HEK293 (cell line): ENCODE measurements around the gene CWC22.

ENCODE experiments used
- CTCF ChIA-PET: fragments of 350-600 bp; formaldehyde crosslinking; extraction: SDS; loops from one replicate; lab custom pipeline; 2021; ENCODE audit warnings: antibody characterized with exemption; lab: Yijun Ruan, JAX
- POLR2A ChIA-PET: fragments of 300-600 bp; formaldehyde crosslinking; extraction: SDS; loops from one replicate; lab custom pipeline; 2020; ENCODE audit warnings: antibody characterized with exemption, inconsistent platforms; lab: Yijun Ruan, JAX
- H3K27ac ChIP-seq: fragments of 200-500 bp; sonication (Bioruptor generic); 2 replicates; pipeline ENCODE4 v1.5.1; 2014; ENCODE audit warnings: low read depth, low read length, control low read depth, inconsistent platforms; ENCODE audit errors: extremely low read depth
- H3K36me3 ChIP-seq, 2 experiments: fragments of 200-500 bp in 1 of 2; sonication (Bioruptor generic) in 1 of 2; 1 replicate in 1 of 2; 2 replicates in 1 of 2; pipeline ENCODE4 v1.5.1; 2014 to 2017; ENCODE audit warnings: inconsistent platforms in 2 of 2, low read length in 2 of 2; ENCODE audit not compliant: control insufficient read depth in 2 of 2, insufficient read depth in 1 of 2
- H3K4me1 ChIP-seq: fragments of 200-500 bp; sonication (Bioruptor generic); 2 replicates; pipeline ENCODE4 v1.5.1; 2014; ENCODE audit warnings: mild to moderate bottlenecking, low read length, inconsistent platforms; ENCODE audit not compliant: control insufficient read depth, insufficient read depth
- H3K4me3 ChIP-seq: 2 replicates; pipeline ENCODE4 v1.5.1; 2011; ENCODE audit warnings: low read depth, mild to moderate bottlenecking, control low read depth, low read length, moderate library complexity
- H3K9me3 ChIP-seq: fragments of 200-500 bp; sonication (Bioruptor generic); 2 replicates; pipeline ENCODE4 v1.5.1; 2014; ENCODE audit warnings: low read depth, low read length, inconsistent platforms; ENCODE audit not compliant: control insufficient read depth, insufficient read depth
- BCL6B ChIP-seq: fragments of 450-650 bp; formaldehyde crosslinking; IDR thresholded peaks from 2 replicates; pipeline ENCODE4 v1.5.1; 2017; ENCODE audit warnings: missing biosample characterization, missing genetic modification characterization
- GFI1B ChIP-seq: fragments of 450-650 bp; formaldehyde crosslinking; IDR thresholded peaks from 2 replicates; pipeline ENCODE4 v1.5.1; 2016; ENCODE audit warnings: missing biosample characterization, missing genetic modification characterization
- GLIS2 ChIP-seq: fragments of 450-650 bp; formaldehyde crosslinking; IDR thresholded peaks from 2 replicates; pipeline ENCODE4 v1.5.1; 2016; ENCODE audit warnings: missing biosample characterization, missing genetic modification characterization
- KLF9 ChIP-seq: fragments of 450-650 bp; formaldehyde crosslinking; IDR thresholded peaks from 2 replicates; pipeline ENCODE4 v1.5.1; 2016; ENCODE audit warnings: missing biosample characterization, missing genetic modification characterization, low read depth
- MEIS1 ChIP-seq: sonication (generic); formaldehyde crosslinking; IDR thresholded peaks from 2 replicates; pipeline ENCODE4 v1.8.1; 2022; ENCODE audit warnings: missing genetic modification reagents, mild to moderate bottlenecking, borderline replicate concordance
- WT1 ChIP-seq: fragments of 450-650 bp; formaldehyde crosslinking; IDR thresholded peaks from 2 replicates; pipeline ENCODE4 v1.5.1; 2016; ENCODE audit warnings: missing biosample characterization, missing genetic modification characterization
- ZBTB21 ChIP-seq: fragments of 450-650 bp; formaldehyde crosslinking; IDR thresholded peaks from 2 replicates; pipeline ENCODE4 v1.5.1; 2017; ENCODE audit warnings: missing biosample characterization, missing genetic modification characterization
- ZBTB6 ChIP-seq: fragments of 450-650 bp; formaldehyde crosslinking; IDR thresholded peaks from 2 replicates; pipeline ENCODE4 v1.5.1; 2017; ENCODE audit warnings: missing biosample characterization, missing genetic modification characterization
- ZNF121 ChIP-seq: fragments of 450-650 bp; formaldehyde crosslinking; IDR thresholded peaks from 2 replicates; pipeline ENCODE4 v1.5.1; 2016; ENCODE audit warnings: missing biosample characterization, missing genetic modification characterization
- ZNF132 ChIP-seq: fragments of 450-650 bp; formaldehyde crosslinking; IDR thresholded peaks from 2 replicates; pipeline ENCODE4 v1.5.1; 2017; ENCODE audit warnings: missing biosample characterization, missing genetic modification characterization, borderline replicate concordance
- ZNF19 ChIP-seq: fragments of 450-650 bp; formaldehyde crosslinking; IDR thresholded peaks from 2 replicates; pipeline ENCODE4; 2016; ENCODE audit warnings: missing biosample characterization, missing genetic modification characterization, low read depth
- ZNF248 ChIP-seq: fragments of 450-650 bp; formaldehyde crosslinking; IDR thresholded peaks from 2 replicates; pipeline ENCODE4 v1.5.1; 2017; ENCODE audit warnings: missing biosample characterization, missing genetic modification characterization
- ZNF335 ChIP-seq: fragments of 450-650 bp; formaldehyde crosslinking; conservative IDR thresholded peaks from 2 replicates; pipeline ENCODE4 v1.5.1; 2016; ENCODE audit warnings: missing biosample characterization, missing genetic modification characterization
- ZNF354C ChIP-seq: fragments of 450-650 bp; formaldehyde crosslinking; IDR thresholded peaks from 2 replicates; pipeline ENCODE4 v1.5.1; 2016; ENCODE audit warnings: missing biosample characterization, missing genetic modification characterization, low read depth, borderline replicate concordance
- ZNF391 ChIP-seq: fragments of 450-650 bp; formaldehyde crosslinking; IDR thresholded peaks from 2 replicates; pipeline ENCODE4 v1.5.1; 2016; ENCODE audit warnings: low read depth, missing biosample characterization, missing genetic modification characterization, borderline replicate concordance
- ZNF404 ChIP-seq: fragments of 450-650 bp; formaldehyde crosslinking; IDR thresholded peaks from 2 replicates; pipeline ENCODE4 v1.5.1; 2017; ENCODE audit warnings: missing biosample characterization, missing genetic modification characterization
- ZNF433 ChIP-seq: fragments of 450-650 bp; formaldehyde crosslinking; IDR thresholded peaks from 2 replicates; pipeline ENCODE4 v1.5.1; 2016; ENCODE audit warnings: missing biosample characterization, missing genetic modification characterization, low read depth
- ZNF473 ChIP-seq: fragments of 450-650 bp; formaldehyde crosslinking; IDR thresholded peaks from 2 replicates; pipeline ENCODE4 v1.5.1; 2017; ENCODE audit warnings: missing biosample characterization, missing genetic modification characterization
- ZNF48 ChIP-seq: fragments of 450-650 bp; formaldehyde crosslinking; IDR thresholded peaks from 2 replicates; pipeline ENCODE4 v1.5.1; 2016; ENCODE audit warnings: missing biosample characterization, missing genetic modification characterization
- ZNF513 ChIP-seq: fragments of 450-650 bp; IDR thresholded peaks from 2 replicates; pipeline ENCODE4 v1.5.1; 2018; ENCODE audit warnings: missing biosample characterization, missing genetic modification characterization
- ZNF544 ChIP-seq: fragments of 450-650 bp; formaldehyde crosslinking; IDR thresholded peaks from 2 replicates; pipeline ENCODE4 v1.5.0; 2017; ENCODE audit warnings: missing biosample characterization, missing genetic modification characterization
- ZNF629 ChIP-seq: fragments of 450-650 bp; formaldehyde crosslinking; IDR thresholded peaks from 2 replicates; pipeline ENCODE4 v1.5.1; 2017; ENCODE audit warnings: missing biosample characterization, missing genetic modification characterization
- ZNF639 ChIP-seq: fragments of 450-650 bp; formaldehyde crosslinking; IDR thresholded peaks from 2 replicates; pipeline ENCODE4 v1.5.1; 2016; ENCODE audit warnings: missing biosample characterization, missing genetic modification characterization
- ZNF660 ChIP-seq: fragments of 450-650 bp; IDR thresholded peaks from 2 replicates; pipeline ENCODE4 v1.5.1; 2018; ENCODE audit warnings: missing biosample characterization, mild to moderate bottlenecking, missing genetic modification characterization
- ZNF677 ChIP-seq: fragments of 450-650 bp; IDR thresholded peaks from 2 replicates; pipeline ENCODE4 v1.5.0; 2018; ENCODE audit warnings: missing biosample characterization, mild to moderate bottlenecking, missing genetic modification characterization, moderate library complexity
- ZNF747 ChIP-seq: fragments of 450-650 bp; formaldehyde crosslinking; IDR thresholded peaks from 2 replicates; pipeline ENCODE4 v1.5.1; 2016; ENCODE audit warnings: missing biosample characterization, missing genetic modification characterization
- ZNF776 ChIP-seq: fragments of 450-650 bp; formaldehyde crosslinking; IDR thresholded peaks from 2 replicates; pipeline ENCODE4 v1.5.0; 2017; ENCODE audit warnings: missing biosample characterization, missing genetic modification characterization, borderline replicate concordance

CWC22 gene

GRCh38 chr2:180002198-180002770, 4.8 kb downstream of the CWC22 start:
- no peaks in the 10 kb centered on the region for H3K9me3 ChIP-seq
- H3K4me3 ChIP-seq: no peak overlapping the region
- POLR2A ChIA-PET: no interaction called here
- no peaks in the 10 kb centered on the region; a peak in 1 of 3 replicates for H3K36me3 ChIP-seq
- CTCF ChIA-PET: no interaction called here
- TF ChIP-seq ZNF335 (tag by site-specific recombination) (no peak), ZNF677 (no peak), ZBTB21 (tag by site-specific recombination) (no peak), GLIS2 (tag by site-specific recombination) (no peak), WT1 (tag by site-specific recombination) (no peak), ZNF404 (tag by site-specific recombination) (no peak), ZNF121 (no peak), MEIS1 (CRISPR knock-in tag) (no peak), ZNF354C (tag by site-specific recombination) (no peak), ZNF639 (tag by site-specific recombination) (no peak), ZNF391 (tag by site-specific recombination) (no peak), ZNF776 (tag by site-specific recombination) (no peak), ZNF473 (tag by site-specific recombination) (no peak), ZBTB6 (tag by site-specific recombination) (no peak), ZNF48 (tag by site-specific recombination) (no peak), ZNF433 (no peak), ZNF660 (tag by site-specific recombination) (no peak), ZNF544 (tag by site-specific recombination) (no peak), BCL6B (tag by site-specific recombination) (no peak)
- TF ChIP-seq, all 188 proteins: peak for 0
- H3K27ac ChIP-seq: no peak overlapping the region
- no peaks in the 10 kb centered on the region for H3K4me1 ChIP-seq

GRCh38 chr2:180001726-180002125, 5.4 kb downstream of the CWC22 start:
- Histone ChIP-seq H3K9me3 (no peaks in the 10 kb centered on the region), H3K36me3 (no peaks in the 10 kb centered on the region; a peak in 1 of 3 replicates), H3K27ac (no peak overlapping the region), H3K4me3 (no peak overlapping the region), H3K4me1 (no peaks in the 10 kb centered on the region)
- ChIA-PET POLR2A (no interaction called here), CTCF (interaction anchor here (0.7 to 1.2 kb wide), 2 partner anchors 23 to 561 kb away, joined by 4 to 5 read pairs; no protein-coding TSS in a partner anchor)
- no peak for TF ChIP-seq ZNF747
- TF ChIP-seq ZNF19: no peak
- TF ChIP-seq ZNF248 (tag by site-specific recombination): no peak
- TF ChIP-seq GFI1B (tag by site-specific recombination): no peak
- TF ChIP-seq KLF9: no peak
- TF ChIP-seq ZNF629 (tag by site-specific recombination): no peak
- no peak for TF ChIP-seq ZNF513
- TF ChIP-seq ZNF132: no peak
